ENCODE results near the gene MICAL2.

GRCh38 chr11:12134236-12134585 is 23.8 kb downstream of the MICAL2 start:
- TF ChIP-seq POLR2A (IDR thresholded peaks at IDR 0.05), result no peak
- TF ChIP-seq, protein P1, sequence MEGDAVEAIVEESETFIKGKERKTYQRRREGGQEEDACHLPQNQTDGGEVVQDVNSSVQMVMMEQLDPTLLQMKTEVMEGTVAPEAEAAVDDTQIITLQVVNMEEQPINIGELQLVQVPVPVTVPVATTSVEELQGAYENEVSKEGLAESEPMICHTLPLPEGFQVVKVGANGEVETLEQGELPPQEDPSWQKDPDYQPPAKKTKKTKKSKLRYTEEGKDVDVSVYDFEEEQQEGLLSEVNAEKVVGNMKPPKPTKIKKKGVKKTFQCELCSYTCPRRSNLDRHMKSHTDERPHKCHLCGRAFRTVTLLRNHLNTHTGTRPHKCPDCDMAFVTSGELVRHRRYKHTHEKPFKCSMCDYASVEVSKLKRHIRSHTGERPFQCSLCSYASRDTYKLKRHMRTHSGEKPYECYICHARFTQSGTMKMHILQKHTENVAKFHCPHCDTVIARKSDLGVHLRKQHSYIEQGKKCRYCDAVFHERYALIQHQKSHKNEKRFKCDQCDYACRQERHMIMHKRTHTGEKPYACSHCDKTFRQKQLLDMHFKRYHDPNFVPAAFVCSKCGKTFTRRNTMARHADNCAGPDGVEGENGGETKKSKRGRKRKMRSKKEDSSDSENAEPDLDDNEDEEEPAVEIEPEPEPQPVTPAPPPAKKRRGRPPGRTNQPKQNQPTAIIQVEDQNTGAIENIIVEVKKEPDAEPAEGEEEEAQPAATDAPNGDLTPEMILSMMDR (IDR thresholded peaks at IDR 0.05), result no peak
